ENCODE data around the gene MINAR1. TPM values are rescaled to one million over a fixed set of nuclear protein-coding genes. Genes with fewer than 3 reads are reported as not detected.

The MINAR1 gene
- total RNA-seq, 4 donors from 2014 or later = 0.03 to 0.38 (median 0.17) TPM

DNA sequence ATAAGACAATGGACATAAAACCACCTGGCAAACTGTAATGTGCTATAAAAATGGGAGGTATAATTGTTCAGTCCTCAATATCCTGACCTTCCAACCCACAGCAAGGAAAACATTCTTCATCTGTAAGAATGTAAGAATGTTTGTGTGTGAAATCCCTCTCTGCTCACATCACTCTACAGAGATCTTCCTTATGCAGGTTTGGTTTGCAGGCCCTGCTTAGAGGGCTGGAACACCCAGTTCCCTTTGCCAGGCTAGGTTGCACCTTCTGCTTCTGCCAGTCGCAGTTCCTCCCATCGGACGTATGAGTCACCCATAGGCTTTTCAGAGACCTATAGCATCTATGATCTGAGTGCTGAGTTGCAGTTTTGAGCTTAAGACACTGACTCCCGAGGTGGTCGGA is 24.1 kb upstream of the MINAR1 start:
- H3K4me3 ChIP-seq = no peak overlapping the region
- no peaks in the 10 kb centered on the region for H3K27me3 ChIP-seq
- WGBS, 2 donors = 62 to 100% methylated on average over 2 to 4 of the region's 5 CpGs
- H3K4me1 ChIP-seq = no peaks in the 10 kb centered on the region
- TF ChIP-seq, protein P1, sequence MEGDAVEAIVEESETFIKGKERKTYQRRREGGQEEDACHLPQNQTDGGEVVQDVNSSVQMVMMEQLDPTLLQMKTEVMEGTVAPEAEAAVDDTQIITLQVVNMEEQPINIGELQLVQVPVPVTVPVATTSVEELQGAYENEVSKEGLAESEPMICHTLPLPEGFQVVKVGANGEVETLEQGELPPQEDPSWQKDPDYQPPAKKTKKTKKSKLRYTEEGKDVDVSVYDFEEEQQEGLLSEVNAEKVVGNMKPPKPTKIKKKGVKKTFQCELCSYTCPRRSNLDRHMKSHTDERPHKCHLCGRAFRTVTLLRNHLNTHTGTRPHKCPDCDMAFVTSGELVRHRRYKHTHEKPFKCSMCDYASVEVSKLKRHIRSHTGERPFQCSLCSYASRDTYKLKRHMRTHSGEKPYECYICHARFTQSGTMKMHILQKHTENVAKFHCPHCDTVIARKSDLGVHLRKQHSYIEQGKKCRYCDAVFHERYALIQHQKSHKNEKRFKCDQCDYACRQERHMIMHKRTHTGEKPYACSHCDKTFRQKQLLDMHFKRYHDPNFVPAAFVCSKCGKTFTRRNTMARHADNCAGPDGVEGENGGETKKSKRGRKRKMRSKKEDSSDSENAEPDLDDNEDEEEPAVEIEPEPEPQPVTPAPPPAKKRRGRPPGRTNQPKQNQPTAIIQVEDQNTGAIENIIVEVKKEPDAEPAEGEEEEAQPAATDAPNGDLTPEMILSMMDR (IDR thresholded peaks at IDR 0.05) = no peak
- TF ChIP-seq POLR2A (IDR thresholded peaks at IDR 0.05) = no peak
- no peaks in the 10 kb centered on the region for H3K36me3 ChIP-seq
- no peaks in the 10 kb centered on the region for H3K9me3 ChIP-seq
- no peak overlapping the region for H3K27ac ChIP-seq
- DNase-seq = no peak
- intact Hi-C loops (cut with DNase I) = no loop called here

DNA sequence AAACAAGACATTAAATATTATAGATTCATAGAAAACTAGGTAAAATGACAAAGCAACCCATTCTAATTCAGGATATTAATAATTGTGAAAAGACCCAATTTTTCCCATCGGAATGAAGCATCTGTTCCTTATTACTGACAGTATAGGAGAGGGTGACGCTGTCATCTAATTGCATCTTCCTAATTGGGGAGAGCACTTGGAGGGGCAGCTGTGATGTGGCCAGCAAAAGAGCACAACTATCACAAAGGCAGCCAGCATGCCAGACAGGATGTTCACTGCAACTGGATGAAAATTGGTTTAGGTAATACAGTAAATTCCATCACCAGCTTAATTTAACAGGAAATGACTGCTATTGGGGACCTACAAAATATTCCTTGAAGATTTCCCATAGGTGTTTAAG is 21.9 kb upstream of the MINAR1 start:
- no peaks in the 10 kb centered on the region for H3K9me3 ChIP-seq
- H3K4me1 ChIP-seq = no peaks in the 10 kb centered on the region
- H3K4me3 ChIP-seq = no peak overlapping the region
- H3K27ac ChIP-seq = no peak overlapping the region
- no peaks in the 10 kb centered on the region for H3K27me3 ChIP-seq
- no peak for DNase-seq
- no peak for TF ChIP-seq POLR2A (IDR thresholded peaks at IDR 0.05)
- TF ChIP-seq, protein P1 (IDR thresholded peaks at IDR 0.05) = no peak
- 93 to 98% methylated on average over 2 of the region's 2 CpGs for WGBS, 2 donors
- intact Hi-C loops (cut with DNase I) = no loop called here
- H3K36me3 ChIP-seq = no peaks in the 10 kb centered on the region

DNA sequence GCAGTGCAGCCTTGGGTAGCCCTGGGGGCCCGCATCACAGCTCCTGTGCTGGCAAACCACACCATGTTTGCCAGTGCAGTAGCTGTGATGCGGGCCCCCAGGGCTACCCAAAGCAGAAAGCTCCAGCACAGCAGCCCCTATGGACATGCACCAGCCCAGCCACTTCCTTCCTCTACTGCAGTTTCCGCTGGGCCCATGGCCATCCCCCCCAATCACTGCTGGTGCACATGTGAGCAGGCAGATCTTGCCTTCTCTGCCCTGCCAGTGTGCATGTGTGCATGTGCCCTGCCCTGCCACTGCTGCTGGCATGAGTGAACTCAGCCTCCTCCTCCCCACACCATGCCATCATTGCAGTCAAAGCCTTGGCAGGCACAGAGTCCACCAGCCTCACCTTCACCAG is 20.1 kb upstream of the MINAR1 start:
- WGBS, 2 donors = 90% methylated on average over 2 of the region's 3 CpGs; no CpG with 5 or more reads in 1 of the 2 donors
- no peaks in the 10 kb centered on the region for H3K9me3 ChIP-seq
- no peak overlapping the region for H3K27ac ChIP-seq
- intact Hi-C loops (cut with DNase I) = no loop called here
- H3K36me3 ChIP-seq = no peaks in the 10 kb centered on the region
- no peak overlapping the region for H3K4me3 ChIP-seq
- no peaks in the 10 kb centered on the region for H3K27me3 ChIP-seq
- no peak for DNase-seq
- TF ChIP-seq, protein P1 (IDR thresholded peaks at IDR 0.05) = no peak
- no peak for TF ChIP-seq POLR2A (IDR thresholded peaks at IDR 0.05)
- no peaks in the 10 kb centered on the region for H3K4me1 ChIP-seq

DNA sequence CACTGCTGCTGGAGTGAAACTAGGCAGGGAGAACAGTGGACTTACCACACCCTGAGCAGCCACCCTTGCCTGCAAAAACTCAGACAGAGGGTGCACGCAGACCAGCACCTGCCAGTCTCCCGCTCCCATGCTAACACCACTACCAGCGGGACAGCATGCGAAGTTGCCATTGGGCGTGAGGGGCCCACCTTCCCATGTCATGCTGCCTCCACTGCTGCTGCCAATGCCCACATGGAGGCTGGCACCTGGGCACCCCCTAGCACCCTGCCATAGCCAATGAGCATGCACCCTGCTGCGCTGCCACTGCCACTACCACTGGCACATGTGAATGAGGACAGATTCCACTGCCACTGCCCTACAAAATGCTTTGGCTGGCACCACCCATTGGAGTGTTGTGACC is 19.7 kb upstream of the MINAR1 start:
- WGBS, 2 donors = 96 to 100% methylated on average over 4 to 5 of the region's 6 CpGs
- H3K27me3 ChIP-seq = no peaks in the 10 kb centered on the region

DNA sequence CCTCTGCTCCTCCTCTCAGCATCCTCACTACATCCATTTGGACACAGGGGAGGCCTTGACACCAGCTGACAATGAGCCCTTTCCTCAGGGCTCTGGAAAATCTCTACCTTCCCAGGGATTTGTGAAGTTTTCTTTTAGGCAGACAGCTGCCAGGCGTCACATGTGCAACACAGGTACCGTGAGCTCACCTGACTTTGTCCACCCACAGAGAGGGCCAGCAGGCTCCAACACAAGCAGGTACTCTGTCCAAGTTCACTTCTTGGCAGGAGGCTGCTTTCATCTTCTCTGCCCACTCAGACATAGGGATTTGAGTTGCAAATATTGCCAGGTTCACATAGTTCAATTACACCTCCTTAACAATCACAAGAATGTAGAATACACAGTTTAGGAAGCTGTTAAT is 15.3 kb upstream of the MINAR1 start:
- Histone ChIP-seq H3K4me1 (no peaks in the 10 kb centered on the region), H3K36me3 (no peaks in the 10 kb centered on the region), H3K9me3 (no peaks in the 10 kb centered on the region), H3K27ac (no peak overlapping the region), H3K27me3 (no peaks in the 10 kb centered on the region), H3K4me3 (no peak overlapping the region)
- WGBS, 2 donors = 70 to 90% methylated on average over 2 of the region's 2 CpGs
- intact Hi-C loops (cut with DNase I) = no loop called here
- TF ChIP-seq, protein P1 (IDR thresholded peaks at IDR 0.05) = no peak
- no peak for DNase-seq

More for the DNA sequence above, 19.7 kb upstream of the MINAR1 start:
- no peak overlapping the region for H3K27ac ChIP-seq
- no peaks in the 10 kb centered on the region for H3K36me3 ChIP-seq
- no peak for DNase-seq
- intact Hi-C loops (cut with DNase I) = no loop called here
- H3K9me3 ChIP-seq = no peaks in the 10 kb centered on the region
- H3K4me1 ChIP-seq = no peaks in the 10 kb centered on the region
- H3K4me3 ChIP-seq = no peak overlapping the region
- TF ChIP-seq, protein P1 (IDR thresholded peaks at IDR 0.05) = no peak
- TF ChIP-seq POLR2A (IDR thresholded peaks at IDR 0.05) = no peak

All from esophagus squamous epithelium (tissue), 5 donors.